Panc1 (cell line): Measurements from ENCODE around the gene SCGB1D1. TPM values are rescaled to one million over a fixed set of nuclear protein-coding genes. Genes with fewer than 3 reads are reported as not detected.

ENCODE experiments used
- ATAC-seq: fragments of 200-7000 bp; cut with Tn5 transposase; 2 replicates; pipeline ENCODE4 v1.9.1; 2020; ENCODE audit warnings: mild to moderate bottlenecking, moderate library complexity
- BruUV-seq: library from RNA; stranded (reverse); fragments of 400-500 nt; replicated peaks from 2 replicates; lab custom pipeline; 2021; lab: Mats Ljungman, UMichigan
- CTCF ChIA-PET: fragments of 300-600 bp; sonication (Branson Sonifier 250); formaldehyde crosslinking; loops from one replicate; lab custom pipeline; 2022; ENCODE audit warnings: antibody characterized with exemption; lab: Charles Lee
- POLR2A ChIA-PET: fragments of 300-600 bp; sonication (Branson Sonifier 250); formaldehyde crosslinking; loops from one replicate; lab custom pipeline; 2022; ENCODE audit warnings: antibody characterized with exemption; lab: Charles Lee
- DNase-seq: peaks from one replicate; pipeline ENCODE4 v3.0.0-alpha.2; 2010; ENCODE audit warnings: low read depth, low spot score
- H3K27ac ChIP-seq: 2 replicates; pipeline ENCODE4 v1.5.1; 2011; ENCODE audit warnings: mild to moderate bottlenecking, low read length, inconsistent platforms
- H3K27me3 ChIP-seq: fragments of 200-500 bp; sonication (Bioruptor generic); 2 replicates; pipeline ENCODE4 v1.6.0; 2014; ENCODE audit warnings: low read length, inconsistent platforms; ENCODE audit not compliant: control insufficient read depth, insufficient read depth
- H3K36me3 ChIP-seq: fragments of 200-500 bp; sonication (Bioruptor generic); 2 replicates; pipeline ENCODE4 v1.5.1; 2014; ENCODE audit warnings: inconsistent platforms, mild to moderate bottlenecking, low read length, moderate library complexity; ENCODE audit not compliant: control insufficient read depth, insufficient read depth
- H3K4me1 ChIP-seq: 2 replicates; pipeline ENCODE4 v1.5.1; 2011; ENCODE audit warnings: inconsistent platforms, mild to moderate bottlenecking, low read length, moderate library complexity; ENCODE audit not compliant: control insufficient read depth, insufficient read depth
- H3K4me3 ChIP-seq, 2 experiments: 2 replicates each; pipeline ENCODE4 v1.5.1; 2011 to 2012; ENCODE audit warnings: low read depth in 2 of 2, low read length in 2 of 2, mild to moderate bottlenecking in 2 of 2, inconsistent platforms in 1 of 2, moderate library complexity in 1 of 2
- H3K9me3 ChIP-seq: fragments of 200-500 bp; sonication (Bioruptor generic); 2 replicates; pipeline ENCODE4 v1.5.1; 2014; ENCODE audit warnings: low read depth, mild to moderate bottlenecking, inconsistent platforms, low read length, moderate library complexity; ENCODE audit not compliant: control insufficient read depth, insufficient read depth
- CTCF ChIP-seq: fragments of 450-650 bp; IDR thresholded peaks from 2 replicates; pipeline ENCODE4 v1.5.1; 2017; ENCODE audit warnings: mild to moderate bottlenecking
- POLR2AphosphoS5 ChIP-seq: IDR thresholded peaks from 2 replicates; pipeline ENCODE4 v1.6.1; 2012; ENCODE audit warnings: mild to moderate bottlenecking, low read depth, low read length, moderate library complexity
- REST ChIP-seq, 2 experiments: IDR thresholded peaks; 2 replicates each; pipeline ENCODE4 v1.6.1; 2011 to 2012; ENCODE audit warnings: low read depth in 2 of 2, control low read depth in 1 of 2, low read length in 1 of 2, mild to moderate bottlenecking in 1 of 2, moderate library complexity in 1 of 2; ENCODE audit not compliant: insufficient read depth in 1 of 2
- SIN3A ChIP-seq: IDR thresholded peaks from 2 replicates; pipeline ENCODE4 v1.6.1; 2012; ENCODE audit warnings: low read depth, mild to moderate bottlenecking, low read length, moderate library complexity, borderline replicate concordance; ENCODE audit not compliant: insufficient read depth
- TCF7L2 ChIP-seq: IDR thresholded peaks from 2 replicates; pipeline ENCODE4 v1.6.1; 2011; ENCODE audit warnings: mild to moderate bottlenecking, low read depth, low read length, inconsistent platforms
- in situ Hi-C: cut with HindIII; loops from 2 replicates; pipeline ENCODE4 v1.10.0; 2016; ENCODE audit warnings: low sequenced_read_pairs, low pct_unique_long_range_greater_than_20kb
- intact Hi-C: fragments of 100-400 bp; cut with micrococcal nuclease; formaldehyde crosslinking; loops from one replicate; pipeline ENCODE4 v1.10.0; 2022; ENCODE audit not compliant: unreplicated experiment
- total RNA-seq: library from RNA; stranded (reverse); gene quantifications from one replicate; pipeline ENCODE4 v1.2.1, GENCODE V29; 2021; ENCODE audit not compliant: unreplicated experiment

SCGB1D1 gene
- total RNA-seq, 1 experiment from 2014 or later, result not detected

- no TSS peak for BruUV-seq
- peaks cover 6% of the 10 kb centered on the region for H3K36me3 ChIP-seq
Observed at GRCh38 chr11:62142921-62143320, 47.1 kb upstream of the SCGB1D1 start.

DNA sequence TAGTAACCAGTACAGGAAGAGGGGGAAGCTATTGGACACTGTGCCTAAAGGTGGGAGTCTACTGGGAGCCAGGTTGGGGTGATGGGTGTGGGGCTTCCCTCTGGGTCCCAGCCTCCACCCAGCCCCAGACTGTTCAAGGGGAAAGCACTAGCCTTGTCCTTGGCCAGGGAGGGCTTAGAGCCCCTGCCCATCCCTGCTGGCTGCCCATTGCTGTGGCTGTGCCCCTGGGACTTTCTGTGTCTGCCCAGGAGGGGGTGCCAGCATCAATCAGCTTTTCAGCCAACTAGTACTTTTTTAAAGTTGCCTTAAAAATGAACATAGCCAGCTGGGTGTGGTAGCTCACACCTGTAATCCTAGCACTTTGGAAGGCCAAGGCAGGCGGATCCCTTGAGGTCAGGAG is 46.3 kb upstream of the SCGB1D1 start:
- no TSS peak for BruUV-seq
- Histone ChIP-seq H3K4me1 (no peaks in the 10 kb centered on the region), H3K9me3 (no peaks in the 10 kb centered on the region), H3K27me3 (no peaks in the 10 kb centered on the region), H3K36me3 (peaks cover 6% of the 10 kb centered on the region), H3K27ac (no peak overlapping the region), H3K4me3 (no peak overlapping the region)
- ATAC-seq (no peak), DNase-seq (no peak)
- in situ Hi-C loops (no loop called here), intact Hi-C loops (no loop called here)
- TF ChIP-seq TCF7L2 (no peak), REST (IDR thresholded peaks at IDR 0.05; ENCODE audit: insufficient read depth in 1 of 2, low read depth in 2 of 2, low read length in 1 of 2) (no peak), POLR2AphosphoS5 (no peak), SIN3A (no peak), CTCF (no peak)
- ChIA-PET POLR2A (no interaction called here), CTCF (interaction anchor here (0.6 kb wide), 1 partner anchor 17 kb away, joined by 3 read pairs; no protein-coding TSS in a partner anchor)

More at GRCh38 chr11:62142921-62143320, 47.1 kb upstream of the SCGB1D1 start:
- no peaks in the 10 kb centered on the region for H3K27me3 ChIP-seq
- H3K4me1 ChIP-seq, result no peaks in the 10 kb centered on the region
- ATAC-seq (no peak), DNase-seq (no peak)
- TF ChIP-seq CTCF (no peak), SIN3A (no peak), POLR2AphosphoS5 (no peak), REST (IDR thresholded peaks at IDR 0.05; ENCODE audit: insufficient read depth in 1 of 2, low read depth in 2 of 2, low read length in 1 of 2) (no peak), TCF7L2 (no peak)
- ChIA-PET CTCF (no interaction called here), POLR2A (no interaction called here)
- no peaks in the 10 kb centered on the region for H3K9me3 ChIP-seq
- H3K27ac ChIP-seq, result no peak overlapping the region
- H3K4me3 ChIP-seq, result no peak overlapping the region
- intact Hi-C loops (no loop called here), in situ Hi-C loops (no loop called here)
